Bronchial epithelial cell (primary cell): ENCODE measurements around the gene ADCY4. TPM values are rescaled to one million over a fixed set of nuclear protein-coding genes. Genes with fewer than 3 reads are reported as not detected.

Source experiments
- DNase-seq: peaks from one replicate; pipeline ENCODE4 v3.0.0-alpha.2; 2010; ENCODE audit warnings: low read depth
- FAIRE-seq: peaks from 2 replicates; lab custom pipeline; 2011; peaks lifted over from hg19 to GRCh38; lab: Jason Lieb, UNC
- H3K27me3 ChIP-seq: 2 replicates; pipeline ENCODE4 v1.5.1; 2011; ENCODE audit warnings: low read length; ENCODE audit not compliant: control insufficient read depth, insufficient read depth
- H3K36me3 ChIP-seq: 2 replicates; pipeline ENCODE4 v1.5.1; 2011; ENCODE audit warnings: low read length; ENCODE audit not compliant: control insufficient read depth, insufficient read depth
- H3K4me3 ChIP-seq: 2 replicates; pipeline ENCODE4 v1.5.1; 2011; ENCODE audit warnings: mild to moderate bottlenecking, low read depth, low read length, control low read depth
- CTCF ChIP-seq: IDR thresholded peaks from 2 replicates; pipeline ENCODE4 v1.5.1; 2011; ENCODE audit warnings: mild to moderate bottlenecking, moderate library complexity, low read length, control low read depth, inconsistent platforms; ENCODE audit not compliant: insufficient read depth, severe bottlenecking
- total RNA-seq: library from RNA; depleted of rRNA; stranded (reverse); fragments of >200 nt; gene quantifications from 2 replicates; pipeline ENCODE4 v1.2.1, GENCODE V29; 2014

Gene ADCY4
- total RNA-seq, 1 donor from 2014 or later = 0.53 TPM

- H3K4me3 ChIP-seq = no peak overlapping the region
- FAIRE-seq = no peak
- TF ChIP-seq CTCF = no peak
- no peaks in the 10 kb centered on the region for H3K36me3 ChIP-seq
- no peaks in the 10 kb centered on the region for H3K27me3 ChIP-seq
- no peak for DNase-seq
These were observed 53.2 kb downstream of the ADCY4 start for GRCh38 chr14:24281636-24282035.

- Histone ChIP-seq H3K36me3 (no peaks in the 10 kb centered on the region), H3K27me3 (no peaks in the 10 kb centered on the region), H3K4me3 (no peak overlapping the region)
- DNase-seq = peak; percentile 39
- FAIRE-seq = no peak
- no peak for TF ChIP-seq CTCF
These were observed 53.9 kb downstream of the ADCY4 start for GRCh38 chr14:24280797-24281460.

- no peak for FAIRE-seq
- peak; percentile 62 for DNase-seq
These were observed 55.3 kb downstream of the ADCY4 start for GRCh38 chr14:24279301-24280186.

GRCh38 chr14:24278424-24278823 lies 56.4 kb downstream of the ADCY4 start:
- FAIRE-seq (no peak), DNase-seq (no peak)
- H3K4me3 ChIP-seq = no peak overlapping the region
- TF ChIP-seq CTCF = no peak
- H3K27me3 ChIP-seq = no peaks in the 10 kb centered on the region
- no peaks in the 10 kb centered on the region for H3K36me3 ChIP-seq

More at GRCh38 chr14:24279301-24280186, 55.3 kb downstream of the ADCY4 start:
- H3K36me3 ChIP-seq = no peaks in the 10 kb centered on the region
- no peaks in the 10 kb centered on the region for H3K27me3 ChIP-seq
- no peak overlapping the region for H3K4me3 ChIP-seq
- TF ChIP-seq CTCF = peak; percentile 48

GRCh38 chr14:24277606-24278321 lies 57.1 kb downstream of the ADCY4 start:
- FAIRE-seq (no peak), DNase-seq (no peak)
- Histone ChIP-seq H3K4me3 (no peak overlapping the region), H3K36me3 (no peaks in the 10 kb centered on the region), H3K27me3 (no peaks in the 10 kb centered on the region)
- no peak for TF ChIP-seq CTCF
